ENCODE data around the gene MYH4.

GRCh38 chr17:10439816-10440215, 29.5 kb downstream of the MYH4 start:
- TF ChIP-seq CTCF (conservative IDR thresholded peaks at IDR 0.05 in 1 of 2, IDR thresholded peaks at IDR 0.05 in 1 of 2; ENCODE audit: extremely low read depth in 1 of 2, insufficient read depth in 1 of 2, low read depth in 1 of 2, low read length in 2 of 2) (no peak), EZH2 (IDR thresholded peaks at IDR 0.05; ENCODE audit: borderline replicate concordance, low read length) (no peak)

All from mammary epithelial cell (primary cell).